Natural killer cell (primary cell): ENCODE measurements around the gene UBAP2L. TPM values are rescaled to one million over a fixed set of nuclear protein-coding genes. Genes with fewer than 3 reads are reported as not detected.
A peak's percentile ranks its signal among the peaks of the same experiment; 100 is the strongest.
"Not testable (repeated sequence)": the region's sequence is repeated elsewhere in the genome, so short reads cannot be mapped to it uniquely, and the experiment has no call there.

Experiments
- ATAC-seq, 3 donors: fragments of 150-1000 bp in 2 of 3; fragments of 200-7000 bp in 1 of 3; cut with Tn5 transposase; 1 replicate in 1 of 3; 2 replicates in 2 of 3; pipeline ENCODE4 v1.10.0; 2021; ENCODE audit warnings: mild to moderate bottlenecking in 2 of 3, moderate library complexity in 2 of 3
- DNase-seq, 2 donors: peaks; one replicate each; pipeline versions ENCODE4 v3.0.0 to v3.0.0-alpha.2; 2013 to 2021; ENCODE audit warnings: mixed read lengths in 1 of 2
- H3K27ac ChIP-seq: one replicate; pipeline ENCODE4 v1.5.1; 2013; ENCODE audit warnings: mild to moderate bottlenecking, low read length
- H3K27me3 ChIP-seq: one replicate; pipeline ENCODE4 v1.6.1; 2013; ENCODE audit warnings: low read length; ENCODE audit not compliant: control insufficient read depth, insufficient read depth
- H3K36me3 ChIP-seq: one replicate; pipeline ENCODE4 v1.6.1; 2013; ENCODE audit warnings: low read length; ENCODE audit not compliant: control insufficient read depth, insufficient read depth
- H3K4me1 ChIP-seq: one replicate; pipeline ENCODE4 v1.6.1; 2013; ENCODE audit warnings: low read length; ENCODE audit not compliant: control insufficient read depth, insufficient read depth
- H3K4me3 ChIP-seq: one replicate; pipeline ENCODE4 v1.5.1; 2013; ENCODE audit warnings: low read length
- H3K9me3 ChIP-seq: one replicate; pipeline ENCODE4 v1.6.1; 2013; ENCODE audit warnings: low read length; ENCODE audit not compliant: control insufficient read depth, insufficient read depth
- H3K27ac Mint-ChIP-seq, 2 donors: one replicate each; pipeline ENCODE4 v1.8.0; 2022; ENCODE audit warnings: mild to moderate bottlenecking in 2 of 2, mixed read lengths in 2 of 2, moderate library complexity in 1 of 2
- H3K27me3 Mint-ChIP-seq, 2 donors: one replicate each; pipeline ENCODE4 v1.8.0; 2022; ENCODE audit warnings: low read depth in 2 of 2, mixed read lengths in 2 of 2
- H3K36me3 Mint-ChIP-seq: one replicate; pipeline ENCODE4 v1.8.0; 2022; ENCODE audit warnings: mixed read lengths
- H3K4me1 Mint-ChIP-seq, 2 donors: one replicate each; pipeline ENCODE4 v1.8.0; 2022; ENCODE audit warnings: mixed read lengths in 2 of 2
- H3K4me3 Mint-ChIP-seq: one replicate; pipeline ENCODE4 v1.8.0; 2022; ENCODE audit warnings: mild to moderate bottlenecking, moderate library complexity, mixed read lengths
- H3K9me3 Mint-ChIP-seq, 2 donors: one replicate each; pipeline ENCODE4 v1.8.0; 2022; ENCODE audit warnings: mixed read lengths in 2 of 2
- WGBS: methylation state at CpG from one replicate; pipeline ENCODE4 v1.1.7; 2013; ENCODE audit warnings: missing lambda C conversion rate; ENCODE audit not compliant: insufficient coverage; 5-methylcytosine and 5-hydroxymethylcytosine counted together
- intact Hi-C: fragments of 100-400 bp; cut with micrococcal nuclease; formaldehyde crosslinking; loops from one replicate; pipeline ENCODE4 v1.14.2; 2022
- total RNA-seq, 4 donors: library from RNA; stranded (reverse); fragments of 120-200 nt in 1 of 4; gene quantifications; one replicate each; pipeline versions ENCODE4 v1.2.3 to v1.2.4, GENCODE V29; 2013 to 2022
- TF ChIP-seq, protein P1 (sequence below): fragments of 200-600 bp; IDR thresholded peaks from one replicate; pipeline ENCODE4 v1.8.0; 2022; ENCODE audit warnings: antibody characterized with exemption

The UBAP2L gene
- total RNA-seq, 3 donors from 2014 or later (not counting 1 experiment from before 2014, with no cell fraction given): 195 to 220 (median 218) TPM

- TF ChIP-seq, protein P1, sequence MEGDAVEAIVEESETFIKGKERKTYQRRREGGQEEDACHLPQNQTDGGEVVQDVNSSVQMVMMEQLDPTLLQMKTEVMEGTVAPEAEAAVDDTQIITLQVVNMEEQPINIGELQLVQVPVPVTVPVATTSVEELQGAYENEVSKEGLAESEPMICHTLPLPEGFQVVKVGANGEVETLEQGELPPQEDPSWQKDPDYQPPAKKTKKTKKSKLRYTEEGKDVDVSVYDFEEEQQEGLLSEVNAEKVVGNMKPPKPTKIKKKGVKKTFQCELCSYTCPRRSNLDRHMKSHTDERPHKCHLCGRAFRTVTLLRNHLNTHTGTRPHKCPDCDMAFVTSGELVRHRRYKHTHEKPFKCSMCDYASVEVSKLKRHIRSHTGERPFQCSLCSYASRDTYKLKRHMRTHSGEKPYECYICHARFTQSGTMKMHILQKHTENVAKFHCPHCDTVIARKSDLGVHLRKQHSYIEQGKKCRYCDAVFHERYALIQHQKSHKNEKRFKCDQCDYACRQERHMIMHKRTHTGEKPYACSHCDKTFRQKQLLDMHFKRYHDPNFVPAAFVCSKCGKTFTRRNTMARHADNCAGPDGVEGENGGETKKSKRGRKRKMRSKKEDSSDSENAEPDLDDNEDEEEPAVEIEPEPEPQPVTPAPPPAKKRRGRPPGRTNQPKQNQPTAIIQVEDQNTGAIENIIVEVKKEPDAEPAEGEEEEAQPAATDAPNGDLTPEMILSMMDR: no peak
- no peak overlapping the region for H3K4me3 ChIP-seq
- no peaks in the 10 kb centered on the region for H3K4me1 Mint-ChIP-seq
- no peaks in the 10 kb centered on the region for H3K27me3 ChIP-seq
- no peak overlapping the region for H3K27ac Mint-ChIP-seq
- H3K4me3 Mint-ChIP-seq: no peak overlapping the region
- ATAC-seq: no peak
- 84% methylated on average over 8 of the region's 8 CpGs for WGBS
- H3K36me3 Mint-ChIP-seq: no peaks in the 10 kb centered on the region
- no peaks in the 10 kb centered on the region for H3K9me3 ChIP-seq
- intact Hi-C loops: no loop called here
- peaks cover 14 to 34% of the 10 kb centered on the region in 2 donors for H3K27me3 Mint-ChIP-seq
- no peak overlapping the region for H3K27ac ChIP-seq
- no peaks in the 10 kb centered on the region for H3K36me3 ChIP-seq
- DNase-seq: no peak
- H3K9me3 Mint-ChIP-seq: no peaks in the 10 kb centered on the region
- no peaks in the 10 kb centered on the region for H3K4me1 ChIP-seq
These were observed 26.9 kb upstream of the UBAP2L start for GRCh38 chr1:154193821-154194220.

- H3K4me3 ChIP-seq: no peak overlapping the region
- no peak overlapping the region for H3K27ac Mint-ChIP-seq
- ATAC-seq: peak; percentile 77 to 88 (median 78)
- TF ChIP-seq, protein P1: peak; percentile 50
- intact Hi-C loops: loop anchor here (1.0 to 5.0 kb wide), 2 partner anchors 73 to 138 kb away; partner anchors contain the start of gene HAX1
- DNase-seq: peak in 1 of 2 donors; percentile 82
- H3K36me3 Mint-ChIP-seq: no peaks in the 10 kb centered on the region
- H3K27ac ChIP-seq: no peak overlapping the region
- WGBS: 7% methylated on average over 4 of the region's 5 CpGs
- no peak overlapping the region for H3K4me3 Mint-ChIP-seq
- H3K4me1 ChIP-seq: no peaks in the 10 kb centered on the region
- no peaks in the 10 kb centered on the region for H3K9me3 ChIP-seq
- no peaks in the 10 kb centered on the region for H3K36me3 ChIP-seq
- no peaks in the 10 kb centered on the region for H3K27me3 ChIP-seq
- no peaks in the 10 kb centered on the region for H3K4me1 Mint-ChIP-seq
- peaks cover 3 to 5% of the 10 kb centered on the region in 2 donors for H3K27me3 Mint-ChIP-seq
- H3K9me3 Mint-ChIP-seq: no peaks in the 10 kb centered on the region
These were observed 21.8 kb upstream of the UBAP2L start for GRCh38 chr1:154198756-154199562.

GRCh38 chr1:154199563-154199879, 21.2 kb upstream of the UBAP2L start:
- no peak overlapping the region for H3K4me3 ChIP-seq
- ATAC-seq (no peak), DNase-seq (no peak)
- intact Hi-C loops: loop anchor here (1.0 to 5.0 kb wide), 2 partner anchors 73 to 138 kb away; partner anchors contain the start of gene HAX1
- H3K27me3 ChIP-seq: no peaks in the 10 kb centered on the region
- H3K9me3 Mint-ChIP-seq: no peaks in the 10 kb centered on the region
- TF ChIP-seq, protein P1: no peak
- H3K27ac Mint-ChIP-seq: no peak overlapping the region
- no peaks in the 10 kb centered on the region for H3K27me3 Mint-ChIP-seq
- WGBS: 100% methylated on average over 3 of the region's 3 CpGs
- no peak overlapping the region for H3K4me3 Mint-ChIP-seq
- no peaks in the 10 kb centered on the region for H3K4me1 ChIP-seq
- H3K4me1 Mint-ChIP-seq: no peaks in the 10 kb centered on the region
- H3K9me3 ChIP-seq: no peaks in the 10 kb centered on the region
- no peaks in the 10 kb centered on the region for H3K36me3 ChIP-seq
- no peak overlapping the region for H3K27ac ChIP-seq
- no peaks in the 10 kb centered on the region for H3K36me3 Mint-ChIP-seq

DNA sequence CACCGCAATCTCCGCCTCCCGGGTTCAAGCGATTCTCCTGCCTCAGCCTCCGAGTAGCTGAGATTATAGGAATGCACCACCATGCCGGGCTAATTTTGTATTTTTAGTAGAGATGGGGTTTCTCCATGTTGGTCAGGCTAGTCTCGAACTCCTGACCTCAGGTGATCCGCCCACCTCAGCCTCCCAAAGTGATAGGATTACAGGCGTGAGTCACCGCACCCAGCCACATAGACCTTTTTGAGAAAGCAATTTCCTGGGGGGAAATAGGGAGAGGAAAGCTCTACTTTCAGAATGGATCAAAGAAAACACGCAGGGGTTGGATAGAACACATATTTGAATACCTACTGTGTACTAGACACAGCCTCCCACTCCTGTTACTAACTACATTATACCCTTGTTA, 15.0 kb upstream of the UBAP2L start:
- H3K4me3 Mint-ChIP-seq, H3K27ac ChIP-seq, DNase-seq, H3K4me1 ChIP-seq, intact Hi-C loops, H3K9me3 ChIP-seq, H3K27me3 ChIP-seq, H3K36me3 Mint-ChIP-seq, ATAC-seq, H3K9me3 Mint-ChIP-seq, H3K4me1 Mint-ChIP-seq, H3K27me3 Mint-ChIP-seq, H3K4me3 ChIP-seq: not testable (repeated sequence)
- WGBS: 93% methylated on average over 11 of the region's 11 CpGs
- peak overlapping the region; percentile 45 to 74 for H3K27ac Mint-ChIP-seq
- H3K36me3 ChIP-seq: peaks cover 35% of the 10 kb centered on the region
